ENCODE measurements around the gene HOPX. TPM values are rescaled to one million over a fixed set of nuclear protein-coding genes. Genes with fewer than 3 reads are reported as not detected.
"Not testable (repeated sequence)": the region's sequence is repeated elsewhere in the genome, so short reads cannot be mapped to it uniquely, and the experiment has no call there.

HOPX gene
- polyA plus RNA-seq, 2 donors, result 649 to 1,386 TPM

GRCh38 chr4:56622176-56622575, 58.9 kb downstream of the HOPX start:
- peak overlapping the region in 1 of 2 donors; percentile 51 for H3K27ac ChIP-seq (ENCODE audit: low read depth in 2 of 2, low read length in 1 of 2)
- H3K9me3 ChIP-seq (ENCODE audit: control insufficient read depth in 2 of 2, insufficient read depth in 1 of 2, low read depth in 1 of 2, low read length in 1 of 2), result peaks cover 0 to 1% of the 10 kb centered on the region in 2 donors
- H3K4me3 ChIP-seq (ENCODE audit: low read depth in 1 of 2, low read length in 2 of 2), result no peak overlapping the region
- peaks cover 0 to 3% of the 10 kb centered on the region in 2 donors for H3K4me1 ChIP-seq (ENCODE audit: control insufficient read depth in 2 of 2, insufficient read depth in 2 of 2, low read length in 1 of 2)
- H3K27me3 ChIP-seq (ENCODE audit: control insufficient read depth in 1 of 2, insufficient read depth in 2 of 2, low read length in 2 of 2), result no peaks in the 10 kb centered on the region
- H3K36me3 ChIP-seq (ENCODE audit: control insufficient read depth in 2 of 2, insufficient read depth in 2 of 2, low read length in 1 of 2), result no peaks in the 10 kb centered on the region
- WGBS, 2 donors, result 32 to 36% methylated on average over 1 of the region's 1 CpG

GRCh38 chr4:56619816-56620215, 61.3 kb downstream of the HOPX start:
- Histone ChIP-seq H3K9me3 (ENCODE audit: control insufficient read depth in 2 of 2, insufficient read depth in 1 of 2, low read depth in 1 of 2, low read length in 1 of 2) (no peaks in the 10 kb centered on the region), H3K4me3 (ENCODE audit: low read depth in 1 of 2, low read length in 2 of 2) (no peak overlapping the region), H3K36me3 (ENCODE audit: control insufficient read depth in 2 of 2, insufficient read depth in 2 of 2, low read length in 1 of 2) (no peaks in the 10 kb centered on the region), H3K27me3 (ENCODE audit: control insufficient read depth in 1 of 2, insufficient read depth in 2 of 2, low read length in 2 of 2) (no peaks in the 10 kb centered on the region), H3K4me1 (ENCODE audit: control insufficient read depth in 2 of 2, insufficient read depth in 2 of 2, low read length in 1 of 2) (peaks cover 2 to 3% of the 10 kb centered on the region in 2 donors), H3K27ac (ENCODE audit: low read depth in 2 of 2, low read length in 1 of 2) (peak overlapping the region in 1 of 2 donors; percentile 14)
- WGBS, 2 donors, result 67 to 68% methylated on average over 1 of the region's 1 CpG

GRCh38 chr4:56619160-56619559, 61.9 kb downstream of the HOPX start:
- Histone ChIP-seq H3K9me3 (ENCODE audit: control insufficient read depth in 2 of 2, insufficient read depth in 1 of 2, low read depth in 1 of 2, low read length in 1 of 2) (no peaks in the 10 kb centered on the region), H3K27ac (ENCODE audit: low read depth in 2 of 2, low read length in 1 of 2) (no peak overlapping the region), H3K4me3 (ENCODE audit: low read depth in 1 of 2, low read length in 2 of 2) (no peak overlapping the region), H3K27me3 (ENCODE audit: control insufficient read depth in 1 of 2, insufficient read depth in 2 of 2, low read length in 2 of 2) (no peaks in the 10 kb centered on the region), H3K4me1 (ENCODE audit: control insufficient read depth in 2 of 2, insufficient read depth in 2 of 2, low read length in 1 of 2) (peaks cover 2 to 3% of the 10 kb centered on the region in 2 donors), H3K36me3 (ENCODE audit: control insufficient read depth in 2 of 2, insufficient read depth in 2 of 2, low read length in 1 of 2) (no peaks in the 10 kb centered on the region)
- WGBS, 2 donors, result 34 to 38% methylated on average over 2 of the region's 2 CpGs

GRCh38 chr4:56618734-56619133, 62.4 kb downstream of the HOPX start:
- no peak overlapping the region for H3K4me3 ChIP-seq (ENCODE audit: low read depth in 1 of 2, low read length in 2 of 2)
- no peaks in the 10 kb centered on the region for H3K36me3 ChIP-seq (ENCODE audit: control insufficient read depth in 2 of 2, insufficient read depth in 2 of 2, low read length in 1 of 2)
- peaks cover 2 to 3% of the 10 kb centered on the region in 2 donors for H3K4me1 ChIP-seq (ENCODE audit: control insufficient read depth in 2 of 2, insufficient read depth in 2 of 2, low read length in 1 of 2)
- H3K27me3 ChIP-seq (ENCODE audit: control insufficient read depth in 1 of 2, insufficient read depth in 2 of 2, low read length in 2 of 2), result no peaks in the 10 kb centered on the region
- no peaks in the 10 kb centered on the region for H3K9me3 ChIP-seq (ENCODE audit: control insufficient read depth in 2 of 2, insufficient read depth in 1 of 2, low read depth in 1 of 2, low read length in 1 of 2)
- no peak overlapping the region for H3K27ac ChIP-seq (ENCODE audit: low read depth in 2 of 2, low read length in 1 of 2)
- WGBS, 2 donors, result 33 to 46% methylated on average over 4 of the region's 4 CpGs

GRCh38 chr4:56613101-56613862, 67.8 kb downstream of the HOPX start:
- H3K27ac ChIP-seq (ENCODE audit: low read depth in 2 of 2, low read length in 1 of 2), result peak overlapping the region; percentile 65 to 76
- peaks cover 0 to 2% of the 10 kb centered on the region in 2 donors for H3K4me1 ChIP-seq (ENCODE audit: control insufficient read depth in 2 of 2, insufficient read depth in 2 of 2, low read length in 1 of 2)
- WGBS, 2 donors, result 59 to 69% methylated on average over 5 of the region's 5 CpGs
- no peak overlapping the region for H3K4me3 ChIP-seq (ENCODE audit: low read depth in 1 of 2, low read length in 2 of 2)
- no peaks in the 10 kb centered on the region for H3K9me3 ChIP-seq (ENCODE audit: control insufficient read depth in 2 of 2, insufficient read depth in 1 of 2, low read depth in 1 of 2, low read length in 1 of 2)
- H3K27me3 ChIP-seq (ENCODE audit: control insufficient read depth in 1 of 2, insufficient read depth in 2 of 2, low read length in 2 of 2), result no peaks in the 10 kb centered on the region
- H3K36me3 ChIP-seq (ENCODE audit: control insufficient read depth in 2 of 2, insufficient read depth in 2 of 2, low read length in 1 of 2), result no peaks in the 10 kb centered on the region

- Histone ChIP-seq H3K27me3 (ENCODE audit: control insufficient read depth in 1 of 2, insufficient read depth in 2 of 2, low read length in 2 of 2) (no peaks in the 10 kb centered on the region), H3K36me3 (ENCODE audit: control insufficient read depth in 2 of 2, insufficient read depth in 2 of 2, low read length in 1 of 2) (no peaks in the 10 kb centered on the region), H3K4me1 (ENCODE audit: control insufficient read depth in 2 of 2, insufficient read depth in 2 of 2, low read length in 1 of 2) (peaks cover 0 to 2% of the 10 kb centered on the region in 2 donors), H3K9me3 (ENCODE audit: control insufficient read depth in 2 of 2, insufficient read depth in 1 of 2, low read depth in 1 of 2, low read length in 1 of 2) (no peaks in the 10 kb centered on the region), H3K27ac (ENCODE audit: low read depth in 2 of 2, low read length in 1 of 2) (no peak overlapping the region), H3K4me3 (ENCODE audit: low read depth in 1 of 2, low read length in 2 of 2) (no peak overlapping the region)
- 79 to 80% methylated on average over 11 of the region's 11 CpGs for WGBS, 2 donors
Observed at GRCh38 chr4:56612282-56612681, 68.8 kb downstream of the HOPX start.

- 76 to 88% methylated on average over 2 of the region's 2 CpGs for WGBS, 2 donors
- no peak overlapping the region for H3K27ac ChIP-seq (ENCODE audit: low read depth in 2 of 2, low read length in 1 of 2)
- H3K36me3 ChIP-seq (ENCODE audit: control insufficient read depth in 2 of 2, insufficient read depth in 2 of 2, low read length in 1 of 2), result no peaks in the 10 kb centered on the region
- peaks cover 0 to 2% of the 10 kb centered on the region in 2 donors for H3K4me1 ChIP-seq (ENCODE audit: control insufficient read depth in 2 of 2, insufficient read depth in 2 of 2, low read length in 1 of 2)
- H3K27me3 ChIP-seq (ENCODE audit: control insufficient read depth in 1 of 2, insufficient read depth in 2 of 2, low read length in 2 of 2), result no peaks in the 10 kb centered on the region
- H3K9me3 ChIP-seq (ENCODE audit: control insufficient read depth in 2 of 2, insufficient read depth in 1 of 2, low read depth in 1 of 2, low read length in 1 of 2), result no peaks in the 10 kb centered on the region
- H3K4me3 ChIP-seq (ENCODE audit: low read depth in 1 of 2, low read length in 2 of 2), result no peak overlapping the region
Observed at GRCh38 chr4:56611501-56611900, 69.6 kb downstream of the HOPX start.

- H3K27ac ChIP-seq (ENCODE audit: low read depth in 2 of 2, low read length in 1 of 2); H3K4me1 ChIP-seq (ENCODE audit: control insufficient read depth in 2 of 2, insufficient read depth in 2 of 2, low read length in 1 of 2); H3K36me3 ChIP-seq (ENCODE audit: control insufficient read depth in 2 of 2, insufficient read depth in 2 of 2, low read length in 1 of 2); H3K27me3 ChIP-seq (ENCODE audit: control insufficient read depth in 1 of 2, insufficient read depth in 2 of 2, low read length in 2 of 2); H3K4me3 ChIP-seq (ENCODE audit: low read depth in 1 of 2, low read length in 2 of 2); H3K9me3 ChIP-seq (ENCODE audit: control insufficient read depth in 2 of 2, insufficient read depth in 1 of 2, low read depth in 1 of 2, low read length in 1 of 2): not testable (repeated sequence)
Observed at GRCh38 chr4:56610170-56610569, 70.9 kb downstream of the HOPX start.

GRCh38 chr4:56607926-56608325, 73.2 kb downstream of the HOPX start:
- Histone ChIP-seq H3K4me3 (ENCODE audit: low read depth in 1 of 2, low read length in 2 of 2) (no peak overlapping the region), H3K4me1 (ENCODE audit: control insufficient read depth in 2 of 2, insufficient read depth in 2 of 2, low read length in 1 of 2) (no peaks in the 10 kb centered on the region), H3K27me3 (ENCODE audit: control insufficient read depth in 1 of 2, insufficient read depth in 2 of 2, low read length in 2 of 2) (no peaks in the 10 kb centered on the region), H3K36me3 (ENCODE audit: control insufficient read depth in 2 of 2, insufficient read depth in 2 of 2, low read length in 1 of 2) (no peaks in the 10 kb centered on the region), H3K9me3 (ENCODE audit: control insufficient read depth in 2 of 2, insufficient read depth in 1 of 2, low read depth in 1 of 2, low read length in 1 of 2) (no peaks in the 10 kb centered on the region), H3K27ac (ENCODE audit: low read depth in 2 of 2, low read length in 1 of 2) (no peak overlapping the region)

GRCh38 chr4:56606385-56606784, 74.7 kb downstream of the HOPX start:
- Histone ChIP-seq H3K4me1 (ENCODE audit: control insufficient read depth in 2 of 2, insufficient read depth in 2 of 2, low read length in 1 of 2) (no peaks in the 10 kb centered on the region), H3K4me3 (ENCODE audit: low read depth in 1 of 2, low read length in 2 of 2) (no peak overlapping the region), H3K9me3 (ENCODE audit: control insufficient read depth in 2 of 2, insufficient read depth in 1 of 2, low read depth in 1 of 2, low read length in 1 of 2) (no peaks in the 10 kb centered on the region), H3K27ac (ENCODE audit: low read depth in 2 of 2, low read length in 1 of 2) (no peak overlapping the region), H3K27me3 (ENCODE audit: control insufficient read depth in 1 of 2, insufficient read depth in 2 of 2, low read length in 2 of 2) (no peaks in the 10 kb centered on the region), H3K36me3 (ENCODE audit: control insufficient read depth in 2 of 2, insufficient read depth in 2 of 2, low read length in 1 of 2) (no peaks in the 10 kb centered on the region)
- 75 to 79% methylated on average over 3 of the region's 3 CpGs for WGBS, 2 donors
